Muscle of back (tissue), 13 donors: Measurements from ENCODE around the gene KNDC1. TPM values are rescaled to one million over a fixed set of nuclear protein-coding genes. Genes with fewer than 3 reads are reported as not detected.
A peak's percentile ranks its signal among the peaks of the same experiment; 100 is the strongest.
"Not testable (repeated sequence)": the region's sequence is repeated elsewhere in the genome, so short reads cannot be mapped to it uniquely, and the experiment has no call there.

ENCODE experiments used
- DNase-seq, 3 donors: peaks; one replicate each; pipeline versions ENCODE4 v3.0.0 to v3.0.0-alpha.2; 2013
- long read RNA-seq, 9 donors: transcript quantifications; one replicate each; lab custom pipeline, GENCODE V29; 2026
- polyA plus RNA-seq, 10 donors: library from polyadenylated mRNA; unstranded; fragments of 120-200 nt; gene quantifications; one replicate each; pipeline ENCODE4 v1.2.1, GENCODE V29; 2013; ENCODE audit not compliant: insufficient read length in 10 of 10

The KNDC1 gene
- polyA plus RNA-seq: 1 to 10 TPM; 1.4 to 7.5 (median 4.1) TPM
- long read RNA-seq, donor 1: 0 reads
- long read RNA-seq, donor 2: 0 reads
- long read RNA-seq, donor 3: 0 reads
- long read RNA-seq, donor 4: 0 reads
- long read RNA-seq, donor 5: 0 reads
- long read RNA-seq, donor 6: 0 reads
- long read RNA-seq, donor 7: 0 reads
- long read RNA-seq, donor 8: 0 reads
- long read RNA-seq, donor 9: 0 reads

GRCh38 chr10:133159950-133160825, at the start of gene KNDC1:
TSS of gene KNDC1 (plus strand) at chr10:133160219. CDS start at chr10:133160468, 249 bp downstream.
- DNase-seq: peak in 2 of 3 donors; percentile 33 to 68

- no peak for DNase-seq
Observed at GRCh38 chr10:133110609-133111275, 49.3 kb upstream of the KNDC1 start.

GRCh38 chr10:133111640-133112039, 48.4 kb upstream of the KNDC1 start:
- not testable (repeated sequence) for DNase-seq

GRCh38 chr10:133113146-133113830, 46.7 kb upstream of the KNDC1 start:
- no peak for DNase-seq

- DNase-seq: no peak
Observed at GRCh38 chr10:133113847-133114246, 46.2 kb upstream of the KNDC1 start.

- DNase-seq: no peak
Observed at GRCh38 chr10:133114251-133114650, 45.8 kb upstream of the KNDC1 start.

- no peak for DNase-seq
Observed at GRCh38 chr10:133114726-133115452, 45.1 kb upstream of the KNDC1 start.

GRCh38 chr10:133115453-133115842, 44.6 kb upstream of the KNDC1 start:
- DNase-seq: no peak

GRCh38 chr10:133115976-133116375, 44.0 kb upstream of the KNDC1 start:
- DNase-seq: no peak

GRCh38 chr10:133116455-133116854, 43.6 kb upstream of the KNDC1 start:
- DNase-seq: no peak

GRCh38 chr10:133117036-133117687, 42.9 kb upstream of the KNDC1 start:
- DNase-seq: no peak

GRCh38 chr10:133117688-133118071, 42.3 kb upstream of the KNDC1 start:
- DNase-seq: peak; percentile 28 to 59 (median 40)

GRCh38 chr10:133121479-133121878, 38.5 kb upstream of the KNDC1 start:
- no peak for DNase-seq

- no peak for DNase-seq
Observed at GRCh38 chr10:133122171-133122935, 37.7 kb upstream of the KNDC1 start.

- DNase-seq: no peak
Observed at GRCh38 chr10:133123050-133123745, 36.8 kb upstream of the KNDC1 start.

- DNase-seq: no peak
Observed at GRCh38 chr10:133123746-133124356, 36.2 kb upstream of the KNDC1 start.

- DNase-seq: peak in 1 of 3 donors; percentile 64
Observed at GRCh38 chr10:133124357-133125211, 35.4 kb upstream of the KNDC1 start.

- DNase-seq: no peak
Observed at GRCh38 chr10:133125901-133126300, 34.1 kb upstream of the KNDC1 start.
